ENCODE results near the gene NCAPD3. TPM values are rescaled to one million over a fixed set of nuclear protein-coding genes. Genes with fewer than 3 reads are reported as not detected.

Gene NCAPD3
- total RNA-seq, 1 donor = 9.4 TPM

DNA sequence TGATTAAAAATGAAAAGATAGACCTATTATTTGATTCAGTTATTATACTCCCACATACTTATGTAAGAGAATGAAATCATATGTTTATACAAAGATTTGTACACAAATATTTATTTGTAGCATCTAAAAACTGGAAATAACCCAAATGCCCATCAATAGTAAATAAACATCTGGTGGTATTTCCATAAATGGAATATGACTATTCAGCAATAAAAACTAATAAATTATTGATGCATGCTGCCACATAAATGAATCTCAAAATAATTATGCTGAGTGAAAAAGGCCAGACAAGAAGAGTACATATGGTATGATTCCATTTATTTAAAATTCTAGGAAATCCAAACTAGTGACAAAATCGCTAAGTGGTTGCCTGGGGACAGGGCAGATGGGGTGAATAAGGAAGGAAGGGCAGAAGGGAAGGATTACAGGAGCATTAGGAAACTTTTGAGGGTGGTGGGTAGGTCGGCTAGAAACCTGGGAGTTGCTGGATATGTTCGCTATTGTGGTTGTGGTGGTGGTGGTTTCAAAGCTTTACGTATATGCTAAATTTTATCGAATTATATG is 113.4 kb downstream of the NCAPD3 start:
- Histone ChIP-seq H2AFZ (ENCODE audit: low read length) (no peak overlapping the region), H3K79me2 (ENCODE audit: insufficient read depth, low read length) (no peaks in the 10 kb centered on the region), H3K27me3 (ENCODE audit: insufficient read depth, low read length) (no peaks in the 10 kb centered on the region), H3K4me1 (ENCODE audit: insufficient read depth, low read length) (no peaks in the 10 kb centered on the region), H3K9me3 (ENCODE audit: low read depth, low read length) (no peaks in the 10 kb centered on the region), H3K27ac (ENCODE audit: low read depth, low read length) (no peak overlapping the region), H4K20me1 (ENCODE audit: insufficient read depth, low read length) (no peaks in the 10 kb centered on the region), H3K4me2 (ENCODE audit: insufficient read depth, low read length) (no peak overlapping the region), H3K36me3 (ENCODE audit: insufficient read depth, low read length) (no peaks in the 10 kb centered on the region), H3K4me3 (ENCODE audit: insufficient read depth, low read length) (no peak overlapping the region)
- no peak for DNase-seq (ENCODE audit: insufficient read length, low spot score, missing footprints)
- TF ChIP-seq, protein P1, sequence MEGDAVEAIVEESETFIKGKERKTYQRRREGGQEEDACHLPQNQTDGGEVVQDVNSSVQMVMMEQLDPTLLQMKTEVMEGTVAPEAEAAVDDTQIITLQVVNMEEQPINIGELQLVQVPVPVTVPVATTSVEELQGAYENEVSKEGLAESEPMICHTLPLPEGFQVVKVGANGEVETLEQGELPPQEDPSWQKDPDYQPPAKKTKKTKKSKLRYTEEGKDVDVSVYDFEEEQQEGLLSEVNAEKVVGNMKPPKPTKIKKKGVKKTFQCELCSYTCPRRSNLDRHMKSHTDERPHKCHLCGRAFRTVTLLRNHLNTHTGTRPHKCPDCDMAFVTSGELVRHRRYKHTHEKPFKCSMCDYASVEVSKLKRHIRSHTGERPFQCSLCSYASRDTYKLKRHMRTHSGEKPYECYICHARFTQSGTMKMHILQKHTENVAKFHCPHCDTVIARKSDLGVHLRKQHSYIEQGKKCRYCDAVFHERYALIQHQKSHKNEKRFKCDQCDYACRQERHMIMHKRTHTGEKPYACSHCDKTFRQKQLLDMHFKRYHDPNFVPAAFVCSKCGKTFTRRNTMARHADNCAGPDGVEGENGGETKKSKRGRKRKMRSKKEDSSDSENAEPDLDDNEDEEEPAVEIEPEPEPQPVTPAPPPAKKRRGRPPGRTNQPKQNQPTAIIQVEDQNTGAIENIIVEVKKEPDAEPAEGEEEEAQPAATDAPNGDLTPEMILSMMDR (IDR thresholded peaks at IDR 0.05; ENCODE audit: extremely low read depth, low read depth, low read length) = no peak

Other genes with a start within 250 kb of the NCAPD3 start
- gene JAM3, start 154.9 kb downstream of the NCAPD3 start, total RNA-seq = 56.3 and 57.5 TPM in 2 replicates
- gene VPS26B, start 704 bp upstream of the NCAPD3 start, total RNA-seq = 51.3 and 54.3 TPM in 2 replicates
- 36.2 and 42.0 TPM in 2 replicates for gene THYN1, start 29.4 kb upstream of the NCAPD3 start, total RNA-seq
- gene ACAD8, start 29.6 kb upstream of the NCAPD3 start, total RNA-seq = 17.7 and 21.5 TPM in 2 replicates
- gene GLB1L3, start 52.4 kb upstream of the NCAPD3 start, total RNA-seq = not detected in 2 replicates
- gene GLB1L2, start 108.0 kb upstream of the NCAPD3 start, total RNA-seq = 0.29 and 0.36 TPM in 2 replicates
- gene B3GAT1, start 188.3 kb upstream of the NCAPD3 start, total RNA-seq = not detected in 2 replicates